Progenitor cell of endocrine pancreas (in vitro differentiated cells): ENCODE measurements around the gene ABCB4. TPM values are rescaled to one million over a fixed set of nuclear protein-coding genes. Genes with fewer than 3 reads are reported as not detected.

Experiments
- DNase-seq: peaks from one replicate; pipeline ENCODE4 v3.0.0; 2021; ENCODE audit warnings: low spot score; ENCODE audit not compliant: unreplicated experiment
- H3K27ac Mint-ChIP-seq: 2 replicates; pipeline ENCODE4 v1.8.0; 2021; ENCODE audit warnings: mild to moderate bottlenecking, moderate library complexity, mixed read lengths
- H3K27me3 Mint-ChIP-seq: 2 replicates; pipeline ENCODE4 v1.8.0; 2021; ENCODE audit warnings: mixed read lengths
- H3K36me3 Mint-ChIP-seq: 2 replicates; pipeline ENCODE4 v1.8.0; 2022; ENCODE audit warnings: mixed read lengths; ENCODE audit not compliant: insufficient read depth
- H3K4me1 Mint-ChIP-seq: 2 replicates; pipeline ENCODE4 v1.8.0; 2021; ENCODE audit warnings: low read depth, mixed read lengths
- H3K4me3 Mint-ChIP-seq: 2 replicates; pipeline ENCODE4 v1.8.0; 2021; ENCODE audit warnings: low read depth, mild to moderate bottlenecking, moderate library complexity, mixed read lengths
- H3K9me3 Mint-ChIP-seq: 2 replicates; pipeline ENCODE4 v1.8.0; 2021; ENCODE audit warnings: low read depth, mixed read lengths
- CTCF ChIP-seq: fragments of 200-600 bp; sonication (generic); IDR thresholded peaks from one replicate; pipeline ENCODE4 v1.5.0; 2021; ENCODE audit warnings: antibody characterized with exemption, mild to moderate bottlenecking; ENCODE audit not compliant: unreplicated experiment
- total RNA-seq: library from RNA; stranded (reverse); gene quantifications from 2 replicates; pipeline ENCODE4 v1.2.1, GENCODE V29; 2021

Gene ABCB4
- total RNA-seq, 1 donor from 2014 or later: 0.65 TPM

GRCh38 chr7:87432536-87432935 is 42.9 kb downstream of the ABCB4 start:
- DNase-seq: no peak
- Mint-ChIP-seq H3K27ac (no peak overlapping the region), H3K4me3 (no peak overlapping the region), H3K4me1 (no peaks in the 10 kb centered on the region), H3K27me3 (no peaks in the 10 kb centered on the region), H3K36me3 (no peaks in the 10 kb centered on the region), H3K9me3 (no peaks in the 10 kb centered on the region)
- TF ChIP-seq CTCF: no peak

DNA sequence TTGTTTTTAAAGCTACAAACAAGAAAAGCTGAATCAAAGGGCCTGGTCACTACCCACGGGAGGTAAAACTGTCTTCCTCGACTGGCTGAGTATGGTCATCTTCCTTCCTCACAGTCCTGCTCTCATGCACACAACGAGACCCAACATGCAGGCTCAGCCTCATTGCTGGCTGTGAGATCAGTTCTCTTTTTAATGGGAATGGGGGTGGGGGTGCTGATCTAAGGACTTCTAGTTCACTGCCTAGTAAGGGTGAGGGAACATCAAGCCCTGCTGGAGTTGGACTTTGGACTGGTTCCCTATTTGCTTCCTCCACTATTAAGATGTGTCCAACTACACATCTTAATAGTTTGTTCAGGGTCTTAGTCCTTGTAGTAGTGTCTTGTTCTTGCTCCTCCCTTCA is 48.2 kb downstream of the ABCB4 start:
- H3K4me3 Mint-ChIP-seq: no peak overlapping the region
- no peaks in the 10 kb centered on the region for H3K36me3 Mint-ChIP-seq
- H3K4me1 Mint-ChIP-seq: no peaks in the 10 kb centered on the region
- no peaks in the 10 kb centered on the region for H3K9me3 Mint-ChIP-seq
- H3K27me3 Mint-ChIP-seq: no peaks in the 10 kb centered on the region
- DNase-seq: no peak
- no peak for TF ChIP-seq CTCF
- H3K27ac Mint-ChIP-seq: no peak overlapping the region

GRCh38 chr7:87426160-87426559 is 49.3 kb downstream of the ABCB4 start:
- Mint-ChIP-seq H3K27ac (no peak overlapping the region), H3K27me3 (no peaks in the 10 kb centered on the region), H3K4me1 (no peaks in the 10 kb centered on the region), H3K4me3 (no peak overlapping the region), H3K36me3 (no peaks in the 10 kb centered on the region), H3K9me3 (no peaks in the 10 kb centered on the region)
- no peak for DNase-seq
- TF ChIP-seq CTCF: no peak

GRCh38 chr7:87424075-87424474 is 51.4 kb downstream of the ABCB4 start:
- no peak for DNase-seq
- Mint-ChIP-seq H3K4me1 (no peaks in the 10 kb centered on the region), H3K9me3 (no peaks in the 10 kb centered on the region), H3K36me3 (no peaks in the 10 kb centered on the region), H3K27me3 (no peaks in the 10 kb centered on the region), H3K27ac (no peak overlapping the region), H3K4me3 (no peak overlapping the region)
- no peak for TF ChIP-seq CTCF

DNA sequence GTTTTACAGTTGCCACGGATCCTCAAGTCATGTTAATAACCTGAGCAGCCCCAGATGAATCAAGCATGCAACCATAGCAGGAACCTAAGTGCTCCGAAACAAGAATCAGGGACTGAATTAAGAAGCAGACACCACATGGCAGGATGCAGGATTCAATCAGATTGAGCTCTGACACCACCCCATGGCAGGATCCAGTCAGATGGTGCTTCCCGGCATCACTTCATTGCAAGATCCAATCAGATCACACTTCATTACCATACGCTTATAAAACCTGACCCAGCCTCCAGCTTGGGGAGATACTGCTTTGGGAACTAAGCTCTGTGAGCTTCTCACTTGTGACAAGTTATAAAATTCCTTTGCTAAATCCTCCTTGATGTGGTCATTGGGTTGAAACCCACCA is 55.3 kb downstream of the ABCB4 start:
- H3K4me3 Mint-ChIP-seq: no peak overlapping the region
- DNase-seq: no peak
- H3K27ac Mint-ChIP-seq: no peak overlapping the region
- no peak for TF ChIP-seq CTCF
- no peaks in the 10 kb centered on the region for H3K27me3 Mint-ChIP-seq
- H3K9me3 Mint-ChIP-seq: no peaks in the 10 kb centered on the region
- H3K4me1 Mint-ChIP-seq: no peaks in the 10 kb centered on the region
- H3K36me3 Mint-ChIP-seq: no peaks in the 10 kb centered on the region
